IPS-NIHi11 (cell line): ENCODE measurements around the gene PSMB3.
"Not testable (repeated sequence)": the region's sequence is repeated elsewhere in the genome, so short reads cannot be mapped to it uniquely, and the experiment has no call there.

ENCODE experiments used
- DNase-seq: peaks from one replicate; pipeline ENCODE4 v3.0.0; 2012; ENCODE audit warnings: mixed read lengths, low spot score

PSMB3 gene

DNA sequence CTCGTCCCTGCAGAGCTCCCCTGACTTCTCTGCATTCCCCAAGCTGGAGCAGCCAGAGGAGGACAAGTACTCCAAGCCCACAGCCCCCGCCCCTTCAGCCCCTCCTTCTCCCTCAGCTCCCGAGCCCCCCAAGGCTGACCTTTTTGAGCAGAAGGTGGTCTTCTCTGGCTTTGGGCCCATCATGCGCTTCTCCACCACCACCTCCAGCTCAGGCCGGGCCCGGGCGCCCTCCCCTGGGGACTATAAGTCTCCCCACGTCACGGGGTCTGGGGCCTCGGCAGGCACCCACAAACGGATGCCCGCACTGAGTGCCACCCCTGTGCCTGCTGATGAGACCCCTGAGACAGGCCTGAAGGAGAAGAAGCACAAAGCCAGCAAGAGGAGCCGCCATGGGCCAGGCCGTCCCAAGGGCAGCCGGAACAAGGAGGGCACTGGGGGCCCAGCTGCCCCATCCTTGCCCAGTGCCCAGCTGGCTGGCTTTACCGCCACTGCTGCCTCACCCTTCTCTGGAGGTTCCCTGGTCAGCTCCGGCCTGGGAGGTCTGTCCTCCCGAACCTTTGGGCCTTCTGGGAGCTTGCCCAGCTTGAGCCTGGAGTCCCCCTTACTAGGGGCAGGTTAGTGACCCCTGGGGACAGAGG, 36.1 kb upstream of the PSMB3 start:
- no peak for DNase-seq

DNA sequence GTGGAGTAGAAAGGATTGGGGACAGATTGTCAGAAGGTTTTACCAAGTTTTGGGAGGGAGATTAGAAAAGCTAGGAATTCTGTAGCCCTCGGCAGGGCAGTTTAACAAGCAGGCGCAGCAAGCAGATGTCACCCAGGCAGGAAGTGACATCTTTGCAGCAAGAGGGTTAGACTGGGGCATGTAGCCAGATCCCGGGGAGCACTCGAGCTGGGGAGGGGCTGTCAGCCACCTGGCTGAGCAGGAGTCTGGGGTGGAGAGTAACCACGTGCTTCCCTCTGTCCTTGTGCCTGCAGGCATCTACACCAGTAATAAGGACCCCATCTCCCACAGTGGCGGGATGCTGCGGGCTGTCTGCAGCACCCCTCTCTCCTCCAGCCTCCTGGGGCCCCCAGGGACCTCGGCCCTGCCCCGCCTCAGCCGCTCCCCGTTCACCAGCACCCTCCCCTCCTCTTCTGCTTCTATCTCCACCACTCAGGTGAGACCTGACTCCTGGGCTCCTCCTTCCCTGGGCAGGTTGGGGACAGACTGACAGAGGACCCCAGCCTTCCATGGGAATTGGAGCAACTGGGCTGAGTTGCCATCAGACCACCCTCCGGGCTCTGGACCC, 35.3 kb upstream of the PSMB3 start:
- no peak for DNase-seq

DNA sequence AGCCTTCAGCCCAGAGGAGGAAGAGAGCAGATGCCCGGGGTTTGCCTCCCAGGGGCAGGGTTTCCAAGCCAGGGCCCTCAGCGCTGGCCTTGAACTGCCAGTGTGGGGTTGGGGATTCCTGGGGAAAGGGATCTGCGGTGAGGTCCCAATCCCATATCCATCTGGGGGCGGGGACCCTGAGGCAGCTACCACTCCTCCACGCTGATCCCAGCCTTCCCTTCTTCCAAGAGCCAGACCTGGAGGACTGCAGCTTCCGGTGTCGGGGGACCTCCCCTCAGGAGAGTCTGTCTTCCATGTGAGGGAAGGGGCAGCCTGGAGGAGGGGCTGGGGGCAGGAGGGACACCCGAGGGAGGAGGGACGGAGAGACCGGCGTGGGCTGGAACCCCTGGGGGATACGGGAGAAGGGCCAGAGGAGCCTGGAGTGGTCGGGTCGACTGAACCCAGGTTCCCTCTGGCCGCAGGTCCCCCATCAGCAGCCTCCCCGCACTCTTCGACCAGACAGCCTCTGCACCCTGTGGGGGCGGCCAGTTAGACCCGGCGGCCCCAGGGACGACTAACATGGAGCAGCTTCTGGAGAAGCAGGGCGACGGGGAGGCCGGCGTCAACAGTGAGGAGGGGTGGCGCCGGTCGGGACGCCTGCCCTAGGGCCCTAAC, 33.1 kb upstream of the PSMB3 start:
- peak; percentile 43 for DNase-seq

DNA sequence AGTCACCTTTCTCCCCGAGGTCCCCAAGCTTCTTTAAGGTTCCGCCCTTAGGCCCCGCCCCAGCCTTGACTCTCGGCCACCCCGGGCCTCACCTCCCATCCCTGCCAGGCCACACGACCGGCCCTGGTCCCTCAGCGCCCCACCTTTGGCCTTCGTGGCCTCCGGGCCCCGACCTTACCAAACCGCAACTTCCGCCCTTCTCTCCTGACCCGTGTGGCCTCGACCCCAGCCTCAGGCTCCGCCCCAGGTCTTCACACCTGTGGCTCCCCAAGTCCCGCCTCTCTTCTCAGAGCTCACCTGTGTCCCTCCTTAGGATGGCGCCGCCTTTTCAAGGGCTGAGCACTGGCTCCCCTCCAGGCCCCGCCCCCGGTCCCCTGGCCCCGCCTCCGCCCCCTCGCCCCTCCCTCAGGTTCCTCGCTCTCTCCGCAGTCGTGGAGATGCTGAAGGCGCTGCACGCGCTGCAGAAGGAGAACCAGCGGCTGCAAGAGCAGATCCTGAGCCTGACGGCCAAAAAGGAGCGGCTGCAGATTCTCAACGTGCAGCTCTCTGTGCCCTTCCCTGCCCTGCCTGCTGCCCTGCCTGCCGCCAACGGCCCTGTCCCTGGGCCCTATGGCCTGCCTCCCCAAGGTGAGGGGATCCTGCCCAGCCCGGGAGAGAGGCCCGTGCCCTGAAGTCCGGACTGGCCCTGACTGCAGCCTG, 32.4 kb upstream of the PSMB3 start:
- DNase-seq = peak; percentile 84

DNA sequence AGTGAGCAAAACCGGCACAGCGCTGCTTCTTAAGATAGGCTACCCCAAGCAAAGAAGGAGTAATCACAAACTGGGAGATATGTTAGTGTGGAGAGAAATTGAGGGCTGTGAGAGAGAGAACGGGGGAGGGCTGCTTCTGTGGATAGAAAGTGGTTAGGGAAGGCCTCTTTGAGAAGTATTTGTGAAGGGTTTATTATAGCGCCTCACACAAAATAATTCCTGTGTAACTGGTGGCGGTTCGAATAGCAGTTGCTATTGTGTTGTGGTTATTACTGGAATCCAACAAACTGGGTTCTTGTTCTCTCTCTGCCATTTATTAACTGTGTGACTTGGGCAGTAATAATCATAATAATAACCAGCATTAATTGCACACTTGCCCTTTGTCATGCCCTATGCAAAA, 31.6 kb upstream of the PSMB3 start:
- DNase-seq = no peak

DNA sequence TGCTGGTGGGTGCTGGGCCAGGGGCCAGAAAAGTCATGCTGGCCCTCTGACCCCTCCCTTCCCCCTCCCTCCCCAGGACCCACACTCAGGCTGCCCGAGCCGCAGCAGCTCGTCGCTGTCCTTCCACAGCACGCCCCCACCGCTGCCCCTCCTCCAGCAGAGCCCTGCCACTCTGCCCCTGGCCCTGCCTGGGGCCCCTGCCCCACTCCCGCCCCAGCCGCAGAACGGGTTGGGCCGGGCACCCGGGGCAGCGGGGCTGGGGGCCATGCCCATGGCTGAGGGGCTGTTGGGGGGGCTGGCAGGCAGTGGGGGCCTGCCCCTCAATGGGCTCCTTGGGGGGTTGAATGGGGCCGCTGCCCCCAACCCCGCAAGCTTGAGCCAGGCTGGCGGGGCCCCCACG, 30.7 kb upstream of the PSMB3 start:
- no peak for DNase-seq

DNA sequence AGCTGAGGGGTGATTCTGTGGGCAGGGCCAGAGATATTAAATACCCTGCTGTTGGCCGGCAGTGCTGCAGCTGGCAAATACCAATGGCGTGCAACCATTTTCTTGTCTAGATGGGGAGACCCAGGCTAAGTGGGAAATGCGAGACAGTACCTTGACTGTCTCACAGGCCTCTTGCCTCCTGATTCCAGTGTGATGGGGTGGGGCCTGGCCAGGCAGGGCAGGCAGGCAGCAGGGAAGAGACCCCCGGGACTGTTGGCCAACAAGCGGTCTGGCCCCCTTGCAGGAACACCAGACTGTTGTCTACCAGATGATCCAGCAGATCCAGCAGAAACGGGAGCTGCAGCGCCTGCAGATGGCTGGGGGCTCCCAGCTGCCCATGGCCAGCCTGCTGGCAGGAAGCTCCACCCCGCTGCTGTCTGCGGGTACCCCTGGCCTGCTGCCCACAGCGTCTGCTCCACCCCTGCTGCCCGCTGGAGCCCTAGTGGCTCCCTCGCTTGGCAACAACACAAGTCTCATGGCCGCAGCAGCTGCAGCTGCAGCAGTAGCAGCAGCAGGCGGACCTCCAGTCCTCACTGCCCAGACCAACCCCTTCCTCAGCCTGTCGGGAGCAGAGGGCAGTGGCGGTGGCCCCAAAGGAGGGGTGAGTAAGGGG, 28.1 kb upstream of the PSMB3 start:
- no peak for DNase-seq

DNA sequence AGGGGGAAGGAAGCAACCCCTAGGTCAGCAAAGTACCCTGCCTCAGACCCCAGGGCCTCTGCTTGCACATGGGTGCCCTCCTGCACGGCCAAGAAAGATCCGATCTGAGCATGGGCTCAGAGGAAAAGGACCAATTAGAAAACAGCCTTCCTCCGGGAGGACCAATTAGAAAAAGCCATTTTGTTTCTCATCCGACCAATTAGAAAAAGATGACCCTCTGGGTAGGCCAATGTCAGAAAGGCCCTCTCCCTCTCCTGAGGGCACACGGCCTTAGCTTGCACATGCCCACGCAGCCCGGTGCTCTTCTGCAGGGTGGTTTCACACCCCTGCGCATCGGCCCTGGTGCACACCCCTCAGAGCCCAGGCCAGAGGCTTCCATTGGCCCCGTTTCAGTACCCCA, 27.5 kb upstream of the PSMB3 start:
- no peak for DNase-seq

DNA sequence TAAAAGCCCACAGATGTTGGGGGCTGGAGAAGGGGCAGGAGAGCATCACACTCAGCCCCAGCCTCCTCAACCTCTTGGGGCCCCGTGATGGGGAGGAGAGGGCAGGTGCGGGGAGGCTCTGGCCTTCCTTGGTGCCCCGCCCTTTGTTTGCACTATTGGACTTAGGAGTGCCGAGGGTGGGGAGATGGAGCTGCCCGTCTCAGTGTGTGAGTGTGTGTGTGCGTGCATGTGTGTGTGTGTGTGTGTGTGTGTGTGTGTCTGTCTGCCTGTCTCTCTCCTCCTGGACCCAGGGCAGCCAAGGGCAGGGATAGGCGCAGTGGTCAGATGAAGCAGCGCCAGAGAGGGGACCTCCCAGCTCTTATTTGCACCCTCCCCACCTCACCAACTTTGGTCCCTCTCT, 26.4 kb upstream of the PSMB3 start:
- not testable (repeated sequence) for DNase-seq

DNA sequence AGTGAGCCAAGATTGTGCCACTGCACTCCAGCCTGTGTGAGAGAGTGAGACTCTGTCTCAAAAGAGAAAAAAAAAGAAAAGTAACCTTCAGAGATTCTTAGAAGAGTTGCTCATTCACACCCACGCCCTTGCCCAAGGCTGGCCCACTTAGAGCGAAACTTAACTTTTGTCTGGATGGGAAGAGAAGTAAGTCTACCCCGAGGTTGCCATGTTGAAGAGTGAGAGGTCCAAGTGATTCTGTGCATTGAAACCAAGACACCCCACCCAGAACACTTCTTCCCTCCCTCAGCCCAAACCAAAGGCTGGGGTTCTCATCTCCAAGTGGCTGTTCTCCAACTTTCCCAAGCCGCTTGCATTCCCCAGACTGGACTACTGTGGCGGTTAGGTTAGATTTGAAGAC, 24.8 kb upstream of the PSMB3 start:
- DNase-seq = no peak

DNA sequence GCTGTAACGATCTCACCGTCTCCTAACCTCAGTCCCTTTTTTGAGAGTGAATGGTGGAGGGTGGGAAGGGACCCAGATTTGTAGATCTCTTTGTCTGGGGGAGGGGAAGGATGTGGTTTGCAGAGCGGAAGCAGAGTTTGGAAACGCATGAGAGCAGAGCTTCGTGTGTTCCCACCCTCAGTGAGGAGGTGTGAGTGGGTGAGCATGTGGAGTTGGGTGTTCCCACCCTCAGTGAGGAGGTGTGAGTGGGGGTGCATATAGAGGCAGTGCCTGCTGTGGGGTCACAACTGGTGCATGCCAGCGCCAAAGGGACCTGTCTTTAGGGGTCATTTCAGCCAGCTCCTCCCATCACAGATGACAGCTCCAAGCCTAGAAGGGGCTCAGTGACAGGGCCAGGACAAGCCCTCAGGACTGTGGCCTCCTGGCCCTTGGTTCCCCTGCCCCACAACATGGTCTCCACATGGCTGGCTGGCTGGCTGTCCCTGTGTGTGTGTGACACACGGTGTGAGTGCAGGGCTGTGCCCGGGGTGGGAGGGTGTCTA, 24.2 kb upstream of the PSMB3 start:
- no peak for DNase-seq

DNA sequence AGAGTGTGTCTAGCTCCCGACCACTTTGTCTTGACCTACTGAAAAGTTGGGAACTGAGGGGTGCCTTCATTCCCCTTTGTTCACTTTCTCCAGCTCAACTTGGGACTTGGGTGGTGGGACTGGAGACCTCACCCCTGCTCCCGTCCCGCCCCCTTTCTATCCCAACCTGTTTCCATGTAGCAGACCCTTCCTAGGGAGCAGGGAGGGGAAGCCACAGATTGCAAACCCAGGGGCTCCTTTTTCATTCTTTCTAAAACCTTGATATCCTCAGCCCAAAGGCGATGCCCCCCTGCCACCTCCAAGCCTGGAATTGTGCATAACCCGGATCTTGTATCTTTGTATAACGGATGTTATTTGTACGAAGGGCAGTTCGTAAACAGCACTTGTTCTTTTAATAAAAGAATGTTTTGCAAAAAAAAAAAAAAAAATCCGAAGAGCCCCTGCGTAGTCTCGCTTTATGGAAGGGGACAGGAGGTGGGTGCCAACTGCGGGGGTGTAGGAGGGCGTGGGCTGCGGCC, 23.1 kb upstream of the PSMB3 start:
- DNase-seq = no peak

DNA sequence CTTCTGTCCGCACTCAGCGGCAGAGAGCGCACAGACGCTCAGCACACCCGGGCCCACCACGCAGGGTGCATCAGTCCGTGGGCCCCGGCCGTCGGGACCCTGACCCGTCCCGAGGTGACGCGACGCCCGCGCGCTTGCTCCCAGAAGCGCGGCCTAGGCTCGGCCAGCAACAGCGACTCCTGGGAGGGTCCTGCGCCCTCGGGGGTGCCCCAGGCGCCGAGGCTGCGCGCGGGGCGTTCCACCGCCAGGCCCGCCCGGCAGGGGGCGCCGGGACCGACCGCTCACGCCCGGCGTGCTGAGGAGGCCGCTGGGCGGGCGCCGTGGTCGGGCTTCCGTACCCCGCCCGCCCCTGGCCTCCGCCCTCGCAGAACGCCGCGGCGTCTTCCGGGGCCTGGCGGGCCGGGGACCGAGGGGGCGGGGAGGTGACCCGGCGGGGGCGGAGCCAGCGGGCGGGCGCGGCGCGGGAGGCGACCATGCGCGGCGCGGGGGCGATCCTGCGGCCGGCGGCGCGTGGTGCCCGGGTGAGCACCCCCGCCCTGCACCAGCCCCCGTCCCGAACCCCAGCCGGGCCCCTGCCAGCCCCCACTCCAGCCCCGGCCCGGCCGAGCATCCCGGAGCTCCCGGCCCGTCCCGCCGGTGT, 22.5 kb upstream of the PSMB3 start, which contains the start of gene CISD3:
CISD3 (plus strand) TSS at position 456 of the 640 bp plus-strand sequence; CDS start at position 474, 18 bp downstream.
- DNase-seq = peak; percentile 94

DNA sequence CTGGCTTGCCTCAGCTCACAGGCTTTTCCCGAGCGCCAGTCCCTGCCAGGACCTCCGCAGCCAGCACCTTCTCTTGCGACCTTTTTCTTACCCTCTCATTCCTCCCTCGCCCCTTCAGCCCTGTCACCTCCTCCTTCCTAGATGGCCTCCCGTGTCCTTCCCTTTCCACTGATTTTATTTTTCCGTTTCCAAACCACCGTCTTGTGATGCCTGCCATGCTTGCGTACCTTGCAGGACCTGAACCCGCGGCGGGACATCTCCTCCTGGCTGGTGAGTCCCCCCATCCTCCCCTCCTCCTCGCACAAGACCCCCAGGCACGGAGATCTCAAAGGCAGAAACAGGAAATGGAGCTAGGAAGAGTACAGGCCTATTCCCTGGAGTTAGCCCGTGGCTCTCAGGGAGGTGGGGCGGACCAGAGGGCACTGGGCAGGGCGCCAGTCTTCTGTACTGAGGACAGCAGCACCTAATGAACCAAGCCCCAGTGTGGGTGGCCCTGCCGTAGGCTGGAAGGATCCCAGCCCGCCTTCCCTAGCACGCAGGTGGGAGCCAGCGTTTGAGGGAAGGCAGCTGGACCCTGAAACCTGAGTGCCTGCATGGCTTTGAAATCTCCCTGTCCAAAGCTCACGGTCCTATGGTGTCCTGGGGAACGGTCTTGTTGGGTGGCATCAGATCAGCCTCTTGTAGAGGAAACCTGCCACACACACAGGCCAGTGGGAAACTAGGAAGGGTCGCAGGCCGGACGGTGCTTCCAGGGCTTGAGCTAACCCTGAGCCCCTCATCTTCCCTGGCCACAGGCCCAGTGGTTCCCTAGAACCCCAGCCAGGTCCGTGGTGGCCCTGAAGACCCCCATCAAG, 21.8 kb upstream of the PSMB3 start:
- DNase-seq = peak; percentile 56

DNA sequence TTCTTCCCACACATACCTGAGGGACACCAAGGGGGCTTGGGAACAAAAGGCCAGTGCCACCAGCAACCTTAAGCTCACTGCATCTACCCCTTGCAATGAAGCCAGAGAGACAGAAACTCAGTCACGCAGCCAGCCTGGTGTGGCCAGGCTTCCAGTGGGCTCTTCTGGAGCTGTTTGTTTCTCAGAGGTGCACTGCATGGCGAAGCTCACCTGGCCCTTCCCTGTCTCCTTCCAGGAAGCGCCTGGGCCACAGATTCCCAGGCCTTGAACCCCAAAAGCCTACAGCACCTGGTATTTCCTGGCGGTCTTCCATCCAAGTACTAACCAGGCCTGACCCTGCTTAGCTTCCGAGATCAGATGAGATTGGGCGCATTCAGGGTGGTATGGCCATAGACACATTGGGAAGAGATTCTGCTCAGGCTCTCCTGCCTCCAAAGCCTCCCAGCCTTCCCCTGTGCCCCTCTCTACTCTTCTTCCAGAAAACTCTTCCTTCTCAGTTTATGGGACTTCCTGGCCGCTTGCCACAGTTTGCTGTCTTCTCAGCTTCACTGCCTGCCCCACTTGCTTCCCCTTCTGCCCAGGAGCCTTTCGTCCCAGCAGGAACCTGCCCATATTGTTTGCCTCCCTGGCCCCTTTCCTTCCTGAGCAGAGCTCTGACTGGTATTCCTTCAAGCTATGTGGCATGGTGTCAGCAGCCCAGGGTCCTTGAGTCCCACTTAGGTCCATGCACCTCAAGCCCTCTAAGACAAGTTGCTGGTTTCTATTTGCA, 20.8 kb upstream of the PSMB3 start:
- DNase-seq = no peak

DNA sequence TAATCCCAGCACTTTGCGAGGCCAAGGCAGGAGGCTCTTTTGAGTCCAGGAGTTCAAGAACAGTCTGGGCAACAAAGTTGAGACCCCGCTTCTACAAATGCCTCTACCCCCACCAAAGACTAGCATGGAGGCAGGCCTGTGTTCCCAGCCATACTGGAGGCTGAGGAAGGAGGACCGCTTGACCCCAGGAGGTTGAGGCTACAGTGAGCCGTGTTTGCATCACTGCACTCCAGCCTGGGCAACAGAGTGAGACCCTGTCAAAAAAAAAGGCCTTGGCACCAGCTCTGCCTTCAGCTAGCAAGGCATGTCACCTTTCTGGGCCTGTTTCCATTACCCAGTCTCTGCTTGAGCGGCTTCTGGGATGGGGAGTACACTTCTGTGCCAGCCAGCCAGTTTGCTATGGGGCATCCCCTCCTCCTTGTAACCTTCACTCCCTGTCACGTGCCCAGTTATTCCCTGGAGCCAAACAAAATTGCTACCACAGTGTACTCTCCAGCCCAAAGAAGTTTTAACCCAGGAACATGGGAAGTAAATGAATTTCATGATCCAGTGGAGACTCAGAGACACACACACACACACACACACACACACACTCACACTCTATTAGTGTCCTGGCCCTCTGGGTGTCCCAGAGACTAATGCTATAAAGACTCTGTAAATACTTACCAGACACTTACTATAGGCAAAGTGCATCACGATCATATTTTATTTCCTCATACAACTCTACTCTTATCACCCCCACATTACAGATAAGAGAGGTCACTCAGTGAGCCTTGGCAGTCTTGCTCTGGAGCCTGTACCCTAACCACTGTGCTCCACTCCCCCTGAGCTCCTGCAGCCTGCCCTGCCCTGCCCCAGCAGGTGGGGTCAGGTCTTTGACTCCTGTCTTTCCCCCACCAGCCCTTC, 19.9 kb upstream of the PSMB3 start:
- no peak for DNase-seq

DNA sequence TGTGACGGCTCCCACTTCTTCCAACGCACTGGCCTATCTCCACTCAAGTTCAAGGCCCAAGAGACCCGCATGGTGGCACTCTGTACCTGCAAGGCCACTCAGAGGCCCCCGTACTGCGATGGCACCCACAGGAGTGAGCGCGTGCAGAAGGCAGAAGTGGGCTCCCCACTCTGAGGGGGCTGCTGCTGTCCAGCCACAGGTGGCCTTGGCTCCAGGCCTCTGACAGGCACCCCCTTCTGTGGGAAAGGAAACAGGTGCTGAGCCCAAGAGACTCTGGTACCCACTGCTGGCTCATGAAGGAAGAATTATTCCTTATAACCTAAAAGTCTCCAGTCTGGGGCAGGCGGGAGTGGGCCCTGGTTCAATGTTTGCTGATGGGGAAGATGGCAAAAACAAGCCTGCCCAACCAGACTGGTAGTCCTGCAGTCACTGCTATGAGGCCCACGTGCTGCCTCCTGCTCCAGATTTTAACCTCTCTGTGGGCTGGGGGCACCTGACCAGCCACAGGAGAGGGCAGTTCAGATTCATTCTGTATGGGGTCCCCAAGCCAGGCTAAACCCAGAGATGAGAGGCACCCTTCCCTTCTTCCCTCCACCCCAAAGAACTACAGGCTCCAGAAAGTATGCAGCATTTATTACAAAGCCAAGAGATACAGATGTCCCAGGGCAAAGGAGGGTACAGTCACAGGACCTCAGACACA, 19.1 kb upstream of the PSMB3 start:
- no peak for DNase-seq
